Muscle of arm (tissue), 12 donors: ENCODE data around the gene IQGAP2. TPM values are rescaled to one million over a fixed set of nuclear protein-coding genes. Genes with fewer than 3 reads are reported as not detected.
A peak's percentile ranks its signal among the peaks of the same experiment; 100 is the strongest.
"Not testable (repeated sequence)": the region's sequence is repeated elsewhere in the genome, so short reads cannot be mapped to it uniquely, and the experiment has no call there.

Experiments
- DNase-seq: peaks from one replicate; pipeline ENCODE4 v3.0.0-alpha.2; 2013
- polyA plus RNA-seq, 12 donors: library from polyadenylated mRNA; unstranded; fragments of 120-200 nt; gene quantifications; one replicate each; pipeline ENCODE4 v1.2.1, GENCODE V29; 2013; ENCODE audit not compliant: insufficient read length in 12 of 12

IQGAP2 gene
- polyA plus RNA-seq, 12 donors, result 7.7 to 38.7 (median 13.0) TPM; not detected in 1

- no peak for DNase-seq
Observed at GRCh38 chr5:76716456-76717157, 313.5 kb downstream of the IQGAP2 start.

DNA sequence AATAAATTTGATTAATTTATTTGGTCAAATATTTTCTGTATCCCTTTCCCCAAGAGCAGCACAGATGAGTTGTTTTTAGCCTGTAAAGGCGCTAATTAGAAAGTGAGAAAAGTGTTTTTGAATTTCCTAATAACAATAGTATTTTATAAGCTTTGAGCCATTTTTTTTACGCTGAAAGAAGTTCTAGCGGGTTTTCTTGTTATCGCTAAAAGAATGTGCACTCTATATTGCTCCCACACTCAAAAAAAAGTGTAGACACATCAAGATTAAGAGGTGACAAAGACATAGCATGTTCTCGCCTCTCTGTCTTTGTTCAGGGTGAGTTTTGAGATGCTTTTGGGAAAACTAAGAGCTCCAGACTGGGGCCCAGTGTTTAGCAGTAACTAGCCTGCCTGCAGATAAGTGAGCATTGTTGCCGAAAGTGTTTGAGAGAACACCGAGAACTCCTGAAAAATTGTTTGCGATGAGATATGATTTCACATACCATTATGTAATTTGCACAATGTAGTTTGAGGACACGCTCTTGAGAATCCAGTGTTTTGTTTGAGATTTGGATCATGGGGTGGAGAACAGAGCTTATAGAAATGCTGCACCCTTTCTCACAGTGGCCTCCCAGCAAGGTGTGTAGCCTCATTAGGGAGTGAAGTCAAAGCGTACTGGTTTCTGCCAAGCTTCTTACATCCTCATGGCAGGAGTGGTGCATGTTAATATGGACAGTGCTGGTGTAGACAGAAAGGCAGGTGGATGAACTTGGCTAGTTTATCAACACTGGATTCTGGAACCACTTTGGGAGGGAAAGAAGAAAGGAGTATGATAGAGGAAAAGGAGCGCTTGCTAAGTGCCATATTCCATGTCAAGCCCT, 314.4 kb downstream of the IQGAP2 start:
- no peak for DNase-seq

DNA sequence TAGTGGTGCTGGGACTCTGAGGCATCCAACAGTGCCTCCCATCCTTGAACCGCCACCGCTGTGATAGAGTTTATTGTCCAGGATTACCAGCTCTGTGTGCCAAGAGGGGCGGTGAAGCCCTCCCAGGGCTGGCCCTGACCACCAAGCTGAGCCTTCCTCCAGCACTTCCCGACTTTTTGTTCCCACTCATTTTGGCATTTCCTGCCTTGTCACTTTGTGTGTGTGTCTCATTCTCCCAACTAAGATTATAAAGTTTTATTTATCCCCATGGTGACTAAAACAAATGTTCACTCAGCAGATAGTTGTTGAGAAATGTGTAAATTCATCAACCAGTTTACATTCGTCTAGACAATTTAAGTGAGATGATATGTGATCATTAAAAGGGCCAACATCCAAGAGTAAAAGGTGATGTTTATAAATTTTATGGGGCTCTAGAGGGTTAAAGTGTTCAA, 315.3 kb downstream of the IQGAP2 start:
- no peak for DNase-seq

GRCh38 chr5:76718880-76719279, 315.8 kb downstream of the IQGAP2 start:
- no peak for DNase-seq

- DNase-seq, result no peak
Observed at GRCh38 chr5:76720988-76721569, 318.0 kb downstream of the IQGAP2 start.

- no peak for DNase-seq
Observed at GRCh38 chr5:76723266-76723665, 320.2 kb downstream of the IQGAP2 start.

- DNase-seq, result no peak
Observed at GRCh38 chr5:76723906-76724305, 320.8 kb downstream of the IQGAP2 start.

DNA sequence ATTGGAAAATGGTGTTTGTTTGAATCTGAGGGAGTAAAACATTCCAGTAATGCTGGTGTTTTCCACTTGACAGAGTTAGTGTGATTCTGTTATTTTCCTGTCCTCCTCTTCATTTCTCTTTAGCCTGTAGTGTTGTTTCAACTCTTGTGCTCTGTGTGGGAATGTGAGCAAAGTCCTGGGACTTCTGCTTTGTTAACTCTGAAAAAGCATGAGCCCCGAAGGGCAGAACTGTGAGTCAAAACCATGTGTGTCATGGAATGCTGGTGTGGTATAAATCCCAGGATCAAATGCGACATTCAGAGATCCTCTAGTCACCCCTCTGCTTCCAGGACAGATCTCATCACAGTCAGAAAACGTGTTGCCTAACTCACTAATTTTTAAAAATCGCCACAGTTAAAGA, 321.8 kb downstream of the IQGAP2 start:
- no peak for DNase-seq

DNA sequence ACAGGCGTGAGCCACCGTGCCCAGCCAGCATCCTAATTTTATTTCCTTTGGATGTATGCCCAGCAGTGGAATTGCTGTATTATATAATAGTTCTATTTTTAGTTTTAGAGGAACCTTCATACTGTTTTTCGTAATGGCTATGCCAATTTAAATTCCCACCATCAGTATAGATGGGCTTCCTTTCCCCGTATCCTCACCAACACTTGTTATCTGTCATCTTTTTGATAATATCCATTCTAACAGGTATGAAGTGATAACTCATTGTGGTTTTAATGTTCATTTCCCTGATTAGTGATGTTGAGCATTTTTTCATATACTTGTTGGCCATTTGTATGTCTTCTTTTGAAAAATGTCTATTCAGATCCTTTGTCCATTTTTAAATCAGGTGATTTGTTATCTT, 325.9 kb downstream of the IQGAP2 start:
- DNase-seq, result no peak

DNA sequence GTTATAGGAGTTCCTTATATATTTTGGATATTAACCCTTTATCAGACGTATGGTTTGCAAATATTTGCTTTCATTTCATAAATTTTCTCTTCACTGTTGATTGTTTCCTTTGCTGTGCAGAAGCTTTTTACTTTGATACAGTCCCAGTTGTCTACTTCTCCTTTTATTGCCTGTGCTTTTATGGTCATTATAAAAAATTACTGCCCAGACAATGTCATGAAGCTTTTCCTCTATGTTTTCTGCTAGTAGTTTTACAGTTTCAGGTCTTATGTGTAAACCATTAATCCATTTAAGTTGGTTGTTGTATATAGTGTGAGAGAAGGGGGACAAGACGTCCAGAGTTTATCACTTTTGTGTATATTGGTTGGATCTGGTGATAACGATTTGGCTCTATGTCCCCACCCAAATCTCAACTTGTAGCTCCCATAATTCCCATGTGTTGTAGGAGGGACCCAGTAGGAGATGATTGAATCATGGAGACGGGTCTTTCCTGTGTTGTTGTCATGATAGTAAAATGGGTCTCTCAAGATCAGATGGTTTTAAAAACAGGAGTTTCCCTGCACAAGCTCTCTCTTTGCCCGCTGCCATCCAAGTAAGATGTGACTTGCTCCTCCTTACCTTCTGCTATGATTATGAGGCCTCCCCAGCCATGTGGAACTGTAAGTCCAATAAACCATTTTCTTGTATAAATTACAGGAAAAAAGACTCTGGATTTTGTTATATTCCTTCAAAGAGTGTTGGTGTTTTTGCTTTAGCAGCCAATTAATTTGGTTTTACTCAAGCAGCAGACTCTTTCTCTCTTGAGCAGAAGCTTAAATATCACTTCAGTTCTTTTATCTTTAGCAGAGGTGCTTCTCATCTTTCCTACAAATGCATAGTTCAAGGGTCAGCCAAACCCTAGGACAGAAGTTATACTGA, 326.5 kb downstream of the IQGAP2 start:
- no peak for DNase-seq

GRCh38 chr5:76732405-76733048, 329.4 kb downstream of the IQGAP2 start:
- DNase-seq, result no peak

DNA sequence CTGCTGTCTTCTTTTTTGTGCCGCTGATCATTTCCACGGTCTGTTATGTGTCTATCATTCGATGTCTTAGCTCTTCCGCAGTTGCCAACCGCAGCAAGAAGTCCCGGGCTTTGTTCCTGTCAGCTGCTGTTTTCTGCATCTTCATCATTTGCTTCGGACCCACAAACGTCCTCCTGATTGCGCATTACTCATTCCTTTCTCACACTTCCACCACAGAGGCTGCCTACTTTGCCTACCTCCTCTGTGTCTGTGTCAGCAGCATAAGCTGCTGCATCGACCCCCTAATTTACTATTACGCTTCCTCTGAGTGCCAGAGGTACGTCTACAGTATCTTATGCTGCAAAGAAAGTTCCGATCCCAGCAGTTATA, 329.9 kb downstream of the IQGAP2 start:
- no peak for DNase-seq

DNA sequence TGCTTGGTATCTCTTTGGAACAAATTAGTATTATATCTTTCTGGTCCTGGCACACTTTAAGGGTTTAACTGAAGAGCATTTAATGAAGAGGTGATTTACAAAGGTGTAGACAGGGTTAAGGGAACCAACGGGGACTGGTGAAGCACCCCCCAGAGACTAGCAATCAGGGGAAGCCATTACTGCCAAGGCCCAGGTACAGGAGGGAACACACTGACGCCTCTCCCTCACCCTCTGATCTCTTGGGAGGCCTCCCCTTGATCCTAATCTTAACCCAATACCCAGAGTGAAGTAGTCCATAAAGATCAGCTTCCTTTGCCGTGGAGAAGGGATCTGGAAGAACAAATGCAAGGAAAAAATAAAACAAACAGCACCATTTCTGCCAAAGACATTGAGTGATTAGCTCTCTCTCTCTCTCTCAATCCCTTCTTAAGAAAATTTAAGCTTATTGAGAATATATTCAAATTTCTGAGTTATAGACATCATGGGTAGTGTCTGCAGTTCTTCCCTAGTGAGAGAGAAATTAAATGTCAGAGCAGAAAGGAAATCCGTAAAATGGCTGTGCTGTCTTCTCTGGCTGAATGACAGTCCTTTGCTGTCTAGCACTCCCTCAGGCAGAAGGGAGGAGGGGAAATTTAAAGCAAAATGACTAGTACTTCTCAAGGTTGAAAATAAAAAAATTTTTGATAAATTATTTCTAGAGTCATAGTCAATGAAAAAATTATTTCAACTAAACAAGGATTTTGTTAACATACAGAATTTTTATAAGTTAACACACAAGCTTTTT, 332.9 kb downstream of the IQGAP2 start:
- DNase-seq, result no peak

GRCh38 chr5:76736679-76737556, 333.8 kb downstream of the IQGAP2 start:
- DNase-seq, result peak; percentile 60

GRCh38 chr5:76737846-76738245, 334.8 kb downstream of the IQGAP2 start:
- no peak for DNase-seq

DNA sequence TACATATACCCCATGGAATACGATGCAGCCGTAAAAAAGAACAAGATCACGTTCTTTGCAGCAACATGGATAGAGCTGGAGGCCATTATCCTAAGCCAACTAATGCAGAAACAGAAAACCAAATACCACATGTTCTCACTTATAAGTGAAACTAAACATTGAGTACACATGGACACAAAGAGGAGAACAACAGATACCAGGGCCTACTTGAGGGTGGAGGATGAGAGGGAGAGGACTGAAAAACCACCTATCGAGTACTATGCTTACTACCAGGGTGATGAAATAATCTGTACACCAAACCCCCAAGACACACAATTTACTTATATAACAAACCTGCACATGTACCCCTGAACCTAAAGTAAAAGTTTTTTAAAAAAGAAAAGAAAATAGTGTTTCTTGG, 338.4 kb downstream of the IQGAP2 start:
- DNase-seq, result not testable (repeated sequence)

- DNase-seq, result no peak
Observed at GRCh38 chr5:76742583-76742982, 339.5 kb downstream of the IQGAP2 start.

- DNase-seq, result no peak
Observed at GRCh38 chr5:76744632-76745031, 341.5 kb downstream of the IQGAP2 start.

GRCh38 chr5:76745670-76746069, 342.6 kb downstream of the IQGAP2 start:
- no peak for DNase-seq
